Measurements from ENCODE around the gene TEX35. TPM values are rescaled to one million over a fixed set of nuclear protein-coding genes. Genes with fewer than 3 reads are reported as not detected.
A peak's percentile ranks its signal among the peaks of the same experiment; 100 is the strongest.

Gene TEX35
- total RNA-seq, 4 donors from 2014 or later = not detected

- H3K27me3 ChIP-seq = no peaks in the 10 kb centered on the region
- 83 to 93% methylated on average over 2 to 6 of the region's 9 CpGs for WGBS, 2 donors (ENCODE audit: low coverage in 1 of 2)
- TF ChIP-seq, protein P1, sequence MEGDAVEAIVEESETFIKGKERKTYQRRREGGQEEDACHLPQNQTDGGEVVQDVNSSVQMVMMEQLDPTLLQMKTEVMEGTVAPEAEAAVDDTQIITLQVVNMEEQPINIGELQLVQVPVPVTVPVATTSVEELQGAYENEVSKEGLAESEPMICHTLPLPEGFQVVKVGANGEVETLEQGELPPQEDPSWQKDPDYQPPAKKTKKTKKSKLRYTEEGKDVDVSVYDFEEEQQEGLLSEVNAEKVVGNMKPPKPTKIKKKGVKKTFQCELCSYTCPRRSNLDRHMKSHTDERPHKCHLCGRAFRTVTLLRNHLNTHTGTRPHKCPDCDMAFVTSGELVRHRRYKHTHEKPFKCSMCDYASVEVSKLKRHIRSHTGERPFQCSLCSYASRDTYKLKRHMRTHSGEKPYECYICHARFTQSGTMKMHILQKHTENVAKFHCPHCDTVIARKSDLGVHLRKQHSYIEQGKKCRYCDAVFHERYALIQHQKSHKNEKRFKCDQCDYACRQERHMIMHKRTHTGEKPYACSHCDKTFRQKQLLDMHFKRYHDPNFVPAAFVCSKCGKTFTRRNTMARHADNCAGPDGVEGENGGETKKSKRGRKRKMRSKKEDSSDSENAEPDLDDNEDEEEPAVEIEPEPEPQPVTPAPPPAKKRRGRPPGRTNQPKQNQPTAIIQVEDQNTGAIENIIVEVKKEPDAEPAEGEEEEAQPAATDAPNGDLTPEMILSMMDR (IDR thresholded peaks at IDR 0.05) = no peak
- TF ChIP-seq POLR2AphosphoS5 (IDR thresholded peaks at IDR 0.05) (no peak), POLR2A (IDR thresholded peaks at IDR 0.05) (no peak), EP300 (IDR thresholded peaks at IDR 0.05) (no peak)
- H3K9me3 ChIP-seq = no peaks in the 10 kb centered on the region
- no peaks in the 10 kb centered on the region for H3K36me3 ChIP-seq
- H3K27ac ChIP-seq = no peak overlapping the region
- ATAC-seq = no peak
- peaks cover 0 to 17% (median 4%) of the 10 kb centered on the region in 3 donors for H3K4me1 ChIP-seq
- no peak overlapping the region for H3K4me3 ChIP-seq
Observed at GRCh38 chr1:178538192-178538916, 25.4 kb downstream of the TEX35 start.

DNA sequence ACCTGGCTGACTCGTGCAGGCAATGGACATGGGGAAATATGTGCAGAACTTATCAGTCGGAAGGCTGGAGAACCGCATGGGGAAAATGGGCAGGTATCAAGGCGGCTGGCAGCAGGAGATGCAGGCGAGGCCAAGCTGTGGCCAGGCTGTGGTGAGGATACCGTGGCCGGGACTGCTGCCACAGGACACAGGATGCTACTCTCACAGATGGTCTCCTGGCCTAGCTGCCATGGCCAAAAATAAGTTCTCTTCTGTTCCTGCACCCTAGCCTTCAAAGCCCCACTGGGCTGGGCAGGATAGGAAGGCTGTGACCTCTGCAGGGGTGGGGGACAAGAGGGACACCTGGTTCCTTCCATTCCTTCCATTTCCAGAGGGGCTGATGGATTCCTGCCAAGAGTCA lies 26.4 kb downstream of the TEX35 start:
- no peak for ATAC-seq
- no peak overlapping the region for H3K4me3 ChIP-seq
- no peak for TF ChIP-seq POLR2A (IDR thresholded peaks at IDR 0.05)
- TF ChIP-seq POLR2AphosphoS5 (IDR thresholded peaks at IDR 0.05) = no peak
- TF ChIP-seq, protein P1 (IDR thresholded peaks at IDR 0.05) = no peak
- no peak for TF ChIP-seq EP300 (IDR thresholded peaks at IDR 0.05)

DNA sequence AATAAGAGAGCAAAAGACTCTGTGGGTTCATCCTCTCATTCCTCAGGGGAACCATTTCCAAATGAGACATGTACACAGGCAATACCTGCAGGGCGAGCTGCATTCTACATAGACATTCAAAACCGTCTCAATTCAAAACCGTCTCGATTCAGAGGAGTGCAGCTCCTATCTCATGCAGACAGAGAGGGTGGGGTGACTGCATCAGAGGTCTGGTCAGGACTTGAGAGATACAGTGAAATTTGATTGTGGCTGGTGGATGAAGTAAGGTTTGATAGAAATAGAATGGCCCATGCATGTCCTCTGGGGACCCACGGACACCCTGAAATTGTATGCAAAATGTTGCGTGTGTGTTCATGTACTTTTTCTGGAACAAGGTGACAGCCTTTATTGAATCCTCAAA lies 27.3 kb downstream of the TEX35 start:
- TF ChIP-seq, protein P1 (IDR thresholded peaks at IDR 0.05) = no peak
- TF ChIP-seq POLR2A (IDR thresholded peaks at IDR 0.05) = no peak
- no peak for TF ChIP-seq EP300 (IDR thresholded peaks at IDR 0.05)
- no peak for TF ChIP-seq POLR2AphosphoS5 (IDR thresholded peaks at IDR 0.05)
- Histone ChIP-seq H3K36me3 (no peaks in the 10 kb centered on the region), H3K4me3 (no peak overlapping the region), H3K4me1 (peaks cover 0 to 32% (median 4%) of the 10 kb centered on the region in 3 donors), H3K9me3 (no peaks in the 10 kb centered on the region), H3K27me3 (no peaks in the 10 kb centered on the region), H3K27ac (no peak overlapping the region)
- WGBS, 2 donors (ENCODE audit: low coverage in 1 of 2) = 60 to 76% methylated on average over 1 to 6 of the region's 6 CpGs
- no peak for ATAC-seq

More for the DNA sequence above, 26.4 kb downstream of the TEX35 start:
- WGBS, 2 donors (ENCODE audit: low coverage in 1 of 2) = 81 to 82% methylated on average over 3 to 7 of the region's 7 CpGs
- H3K9me3 ChIP-seq = no peaks in the 10 kb centered on the region
- no peaks in the 10 kb centered on the region for H3K36me3 ChIP-seq
- peaks cover 0 to 25% (median 4%) of the 10 kb centered on the region in 3 donors for H3K4me1 ChIP-seq
- H3K27ac ChIP-seq = no peak overlapping the region
- H3K27me3 ChIP-seq = no peaks in the 10 kb centered on the region

DNA sequence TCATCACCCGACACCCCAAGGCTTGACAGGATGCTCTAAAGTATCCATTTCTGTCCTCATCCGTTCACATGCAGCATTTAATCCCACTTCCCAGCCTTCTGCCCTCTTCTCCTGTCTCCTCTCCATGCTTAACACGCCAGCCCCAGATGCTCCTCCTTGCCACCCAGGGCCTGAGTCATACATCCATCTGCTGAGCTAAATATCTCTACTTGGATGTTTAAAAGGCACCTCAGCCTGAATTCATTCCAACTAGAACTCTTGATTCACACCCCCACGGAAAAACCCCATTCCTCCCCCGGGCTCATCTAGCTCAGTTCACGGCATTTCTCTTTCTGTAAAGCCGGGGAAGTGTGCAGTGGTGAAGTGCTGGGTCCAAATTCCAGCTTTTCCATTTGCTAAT lies 27.7 kb downstream of the TEX35 start:
- peaks cover 0 to 35% (median 4%) of the 10 kb centered on the region in 3 donors for H3K4me1 ChIP-seq
- ATAC-seq = no peak
- 43 to 47% methylated on average over 7 of the region's 7 CpGs for WGBS, 2 donors (ENCODE audit: low coverage in 1 of 2)
- TF ChIP-seq POLR2AphosphoS5 (IDR thresholded peaks at IDR 0.05) = no peak
- no peak for TF ChIP-seq POLR2A (IDR thresholded peaks at IDR 0.05)
- TF ChIP-seq, protein P1 (IDR thresholded peaks at IDR 0.05) = no peak
- no peak for TF ChIP-seq EP300 (IDR thresholded peaks at IDR 0.05)
- H3K9me3 ChIP-seq = no peaks in the 10 kb centered on the region
- no peaks in the 10 kb centered on the region for H3K27me3 ChIP-seq
- no peak overlapping the region for H3K27ac ChIP-seq
- no peak overlapping the region for H3K4me3 ChIP-seq
- peaks cover 0 to 3% of the 10 kb centered on the region in 2 donors for H3K36me3 ChIP-seq

DNA sequence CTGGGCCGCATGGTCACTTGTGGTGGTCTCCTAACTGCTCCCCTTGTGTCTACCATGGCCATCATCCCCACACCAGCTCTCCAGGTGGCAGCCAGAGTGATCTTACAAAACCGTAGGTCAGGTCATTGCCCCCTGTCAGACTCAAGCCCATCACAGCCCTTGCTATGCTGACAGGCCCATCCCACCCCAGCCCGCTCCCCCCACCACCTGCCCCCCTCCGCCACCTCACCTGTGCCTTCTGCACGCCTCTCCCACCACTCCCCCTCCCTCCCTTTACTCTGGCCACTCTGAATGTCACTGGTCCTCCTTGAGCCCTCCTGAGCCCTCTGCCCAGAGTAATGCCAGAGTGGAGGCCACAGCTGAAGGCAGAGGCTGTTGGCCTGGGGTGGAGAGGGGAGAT lies 28.5 kb downstream of the TEX35 start:
- 91% methylated on average over 3 of the region's 5 CpGs; no CpG with 5 or more reads in 1 of the 2 donors for WGBS, 2 donors (ENCODE audit: low coverage in 1 of 2)
- ATAC-seq = no peak
- no peak for TF ChIP-seq POLR2AphosphoS5 (IDR thresholded peaks at IDR 0.05)
- peak overlapping the region in 1 of 4 donors; percentile 86 for H3K27ac ChIP-seq
- no peaks in the 10 kb centered on the region for H3K9me3 ChIP-seq
- peak overlapping the region in 1 of 2 donors; percentile 67 for H3K4me3 ChIP-seq
- H3K27me3 ChIP-seq = no peaks in the 10 kb centered on the region
- peaks cover 0 to 4% of the 10 kb centered on the region in 2 donors for H3K36me3 ChIP-seq
- peaks cover 0 to 35% (median 4%) of the 10 kb centered on the region in 3 donors for H3K4me1 ChIP-seq
